Measurements from ENCODE around the gene CREBBP. TPM values are rescaled to one million over a fixed set of nuclear protein-coding genes. Genes with fewer than 3 reads are reported as not detected.

CREBBP gene
- total and polyA plus RNA-seq, 9 of the 15 experiments (the other 6 are each of a cell fraction or from before 2014, with no cell fraction given): 0.70 to 24.8 (median 5.6) TPM

DNA sequence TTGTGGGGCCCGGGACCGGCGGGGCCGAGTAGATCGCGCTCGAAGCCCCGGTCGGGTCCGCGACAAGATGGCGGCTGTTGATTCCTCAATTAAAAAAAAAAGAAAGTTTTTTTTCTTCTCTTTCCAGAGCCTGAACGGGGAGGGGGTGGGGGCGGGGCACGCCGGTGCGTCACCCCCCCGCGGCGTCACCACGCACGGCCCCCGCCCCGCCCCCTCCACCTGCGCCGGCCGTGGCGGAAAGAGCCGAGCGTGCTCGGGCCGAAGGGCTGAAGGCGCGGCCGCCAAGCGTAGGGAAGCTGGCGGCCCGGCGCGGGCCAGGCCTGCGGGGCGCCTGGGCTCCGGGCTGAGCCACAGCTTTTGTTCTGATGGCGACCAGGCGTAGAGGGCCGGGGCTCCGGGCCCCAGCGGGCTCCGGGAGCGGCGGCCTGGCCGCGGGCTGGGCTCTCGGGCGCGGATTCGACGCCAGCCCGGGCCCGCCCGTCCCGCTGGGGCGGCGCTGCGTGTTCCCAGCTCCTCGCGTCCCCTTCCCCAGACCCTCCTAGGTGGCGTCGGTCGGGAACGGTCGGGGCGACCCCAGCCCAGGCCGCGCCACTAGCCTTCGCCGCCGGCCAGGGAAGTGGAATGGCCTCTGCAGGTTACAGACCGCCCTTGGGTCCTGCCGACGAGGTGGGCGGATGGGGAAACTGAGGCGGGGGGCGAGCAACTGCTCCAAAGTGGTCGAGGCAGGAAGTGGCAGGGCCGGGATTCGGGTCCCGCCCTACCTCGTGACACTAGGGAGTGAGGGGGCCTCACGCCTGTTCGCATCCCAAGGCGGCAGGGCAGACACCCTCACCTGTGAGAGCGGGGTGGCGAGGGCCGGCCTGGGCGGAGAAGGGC lies at the start of gene CREBBP (continued):
- TF ChIP-seq, protein P1, sequence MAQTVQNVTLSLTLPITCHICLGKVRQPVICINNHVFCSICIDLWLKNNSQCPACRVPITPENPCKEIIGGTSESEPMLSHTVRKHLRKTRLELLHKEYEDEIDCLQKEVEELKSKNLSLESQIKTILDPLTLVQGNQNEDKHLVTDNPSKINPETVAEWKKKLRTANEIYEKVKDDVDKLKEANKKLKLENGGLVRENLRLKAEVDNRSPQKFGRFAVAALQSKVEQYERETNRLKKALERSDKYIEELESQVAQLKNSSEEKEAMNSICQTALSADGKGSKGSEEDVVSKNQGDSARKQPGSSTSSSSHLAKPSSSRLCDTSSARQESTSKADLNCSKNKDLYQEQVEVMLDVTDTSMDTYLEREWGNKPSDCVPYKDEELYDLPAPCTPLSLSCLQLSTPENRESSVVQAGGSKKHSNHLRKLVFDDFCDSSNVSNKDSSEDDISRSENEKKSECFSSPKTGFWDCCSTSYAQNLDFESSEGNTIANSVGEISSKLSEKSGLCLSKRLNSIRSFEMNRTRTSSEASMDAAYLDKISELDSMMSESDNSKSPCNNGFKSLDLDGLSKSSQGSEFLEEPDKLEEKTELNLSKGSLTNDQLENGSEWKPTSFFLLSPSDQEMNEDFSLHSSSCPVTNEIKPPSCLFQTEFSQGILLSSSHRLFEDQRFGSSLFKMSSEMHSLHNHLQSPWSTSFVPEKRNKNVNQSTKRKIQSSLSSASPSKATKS (CRISPR knock-in tag; IDR thresholded peaks at IDR 0.05): no peak
- no peak for TF ChIP-seq ZC3H11A (IDR thresholded peaks at IDR 0.05; ENCODE audit: low read depth, low read length)
- TF ChIP-seq ZNF780A (CRISPR knock-in tag; IDR thresholded peaks at IDR 0.05): no peak
- TF ChIP-seq, protein P2, sequence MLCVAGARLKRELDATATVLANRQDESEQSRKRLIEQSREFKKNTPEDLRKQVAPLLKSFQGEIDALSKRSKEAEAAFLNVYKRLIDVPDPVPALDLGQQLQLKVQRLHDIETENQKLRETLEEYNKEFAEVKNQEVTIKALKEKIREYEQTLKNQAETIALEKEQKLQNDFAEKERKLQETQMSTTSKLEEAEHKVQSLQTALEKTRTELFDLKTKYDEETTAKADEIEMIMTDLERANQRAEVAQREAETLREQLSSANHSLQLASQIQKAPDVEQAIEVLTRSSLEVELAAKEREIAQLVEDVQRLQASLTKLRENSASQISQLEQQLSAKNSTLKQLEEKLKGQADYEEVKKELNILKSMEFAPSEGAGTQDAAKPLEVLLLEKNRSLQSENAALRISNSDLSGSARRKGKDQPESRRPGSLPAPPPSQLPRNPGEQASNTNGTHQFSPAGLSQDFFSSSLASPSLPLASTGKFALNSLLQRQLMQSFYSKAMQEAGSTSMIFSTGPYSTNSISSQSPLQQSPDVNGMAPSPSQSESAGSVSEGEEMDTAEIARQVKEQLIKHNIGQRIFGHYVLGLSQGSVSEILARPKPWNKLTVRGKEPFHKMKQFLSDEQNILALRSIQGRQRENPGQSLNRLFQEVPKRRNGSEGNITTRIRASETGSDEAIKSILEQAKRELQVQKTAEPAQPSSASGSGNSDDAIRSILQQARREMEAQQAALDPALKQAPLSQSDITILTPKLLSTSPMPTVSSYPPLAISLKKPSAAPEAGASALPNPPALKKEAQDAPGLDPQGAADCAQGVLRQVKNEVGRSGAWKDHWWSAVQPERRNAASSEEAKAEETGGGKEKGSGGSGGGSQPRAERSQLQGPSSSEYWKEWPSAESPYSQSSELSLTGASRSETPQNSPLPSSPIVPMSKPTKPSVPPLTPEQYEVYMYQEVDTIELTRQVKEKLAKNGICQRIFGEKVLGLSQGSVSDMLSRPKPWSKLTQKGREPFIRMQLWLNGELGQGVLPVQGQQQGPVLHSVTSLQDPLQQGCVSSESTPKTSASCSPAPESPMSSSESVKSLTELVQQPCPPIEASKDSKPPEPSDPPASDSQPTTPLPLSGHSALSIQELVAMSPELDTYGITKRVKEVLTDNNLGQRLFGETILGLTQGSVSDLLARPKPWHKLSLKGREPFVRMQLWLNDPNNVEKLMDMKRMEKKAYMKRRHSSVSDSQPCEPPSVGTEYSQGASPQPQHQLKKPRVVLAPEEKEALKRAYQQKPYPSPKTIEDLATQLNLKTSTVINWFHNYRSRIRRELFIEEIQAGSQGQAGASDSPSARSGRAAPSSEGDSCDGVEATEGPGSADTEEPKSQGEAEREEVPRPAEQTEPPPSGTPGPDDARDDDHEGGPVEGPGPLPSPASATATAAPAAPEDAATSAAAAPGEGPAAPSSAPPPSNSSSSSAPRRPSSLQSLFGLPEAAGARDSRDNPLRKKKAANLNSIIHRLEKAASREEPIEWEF (CRISPR knock-in tag; IDR thresholded peaks at IDR 0.05): no peak
- TF ChIP-seq NR2C2 (CRISPR knock-in tag; IDR thresholded peaks at IDR 0.05): no peak
- TF ChIP-seq NR2C2 (tag; IDR thresholded peaks at IDR 0.05): no peak
- TF ChIP-seq, protein P3, sequence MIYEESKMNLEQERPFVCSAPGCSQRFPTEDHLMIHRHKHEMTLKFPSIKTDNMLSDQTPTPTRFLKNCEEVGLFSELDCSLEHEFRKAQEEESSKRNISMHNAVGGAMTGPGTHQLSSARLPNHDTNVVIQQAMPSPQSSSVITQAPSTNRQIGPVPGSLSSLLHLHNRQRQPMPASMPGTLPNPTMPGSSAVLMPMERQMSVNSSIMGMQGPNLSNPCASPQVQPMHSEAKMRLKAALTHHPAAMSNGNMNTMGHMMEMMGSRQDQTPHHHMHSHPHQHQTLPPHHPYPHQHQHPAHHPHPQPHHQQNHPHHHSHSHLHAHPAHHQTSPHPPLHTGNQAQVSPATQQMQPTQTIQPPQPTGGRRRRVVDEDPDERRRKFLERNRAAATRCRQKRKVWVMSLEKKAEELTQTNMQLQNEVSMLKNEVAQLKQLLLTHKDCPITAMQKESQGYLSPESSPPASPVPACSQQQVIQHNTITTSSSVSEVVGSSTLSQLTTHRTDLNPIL (CRISPR knock-in tag; IDR thresholded peaks at IDR 0.05): no peak
- peak; percentile 68 for TF ChIP-seq KDM5B (IDR thresholded peaks at IDR 0.05; ENCODE audit: insufficient replicate concordance, low read depth, low read length)
- TF ChIP-seq, protein P4, sequence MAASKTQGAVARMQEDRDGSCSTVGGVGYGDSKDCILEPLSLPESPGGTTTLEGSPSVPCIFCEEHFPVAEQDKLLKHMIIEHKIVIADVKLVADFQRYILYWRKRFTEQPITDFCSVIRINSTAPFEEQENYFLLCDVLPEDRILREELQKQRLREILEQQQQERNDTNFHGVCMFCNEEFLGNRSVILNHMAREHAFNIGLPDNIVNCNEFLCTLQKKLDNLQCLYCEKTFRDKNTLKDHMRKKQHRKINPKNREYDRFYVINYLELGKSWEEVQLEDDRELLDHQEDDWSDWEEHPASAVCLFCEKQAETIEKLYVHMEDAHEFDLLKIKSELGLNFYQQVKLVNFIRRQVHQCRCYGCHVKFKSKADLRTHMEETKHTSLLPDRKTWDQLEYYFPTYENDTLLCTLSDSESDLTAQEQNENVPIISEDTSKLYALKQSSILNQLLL (CRISPR knock-in tag; IDR thresholded peaks at IDR 0.05; ENCODE audit: borderline replicate concordance): no peak
- no peak for TF ChIP-seq NELFE (IDR thresholded peaks at IDR 0.05; ENCODE audit: insufficient read depth, insufficient read length)
- TF ChIP-seq, protein P5, sequence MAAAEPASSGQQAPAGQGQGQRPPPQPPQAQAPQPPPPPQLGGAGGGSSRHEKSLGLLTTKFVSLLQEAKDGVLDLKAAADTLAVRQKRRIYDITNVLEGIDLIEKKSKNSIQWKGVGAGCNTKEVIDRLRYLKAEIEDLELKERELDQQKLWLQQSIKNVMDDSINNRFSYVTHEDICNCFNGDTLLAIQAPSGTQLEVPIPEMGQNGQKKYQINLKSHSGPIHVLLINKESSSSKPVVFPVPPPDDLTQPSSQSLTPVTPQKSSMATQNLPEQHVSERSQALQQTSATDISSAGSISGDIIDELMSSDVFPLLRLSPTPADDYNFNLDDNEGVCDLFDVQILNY (CRISPR knock-in tag; IDR thresholded peaks at IDR 0.05): no peak
- no peak for TF ChIP-seq FOXK2 (conservative IDR thresholded peaks at IDR 0.05 in 1 of 2, IDR thresholded peaks at IDR 0.05 in 1 of 2; ENCODE audit: low read depth in 2 of 2)
- TF ChIP-seq HMG20A (CRISPR knock-in tag; conservative IDR thresholded peaks at IDR 0.05): no peak
- TF ChIP-seq SIN3A (IDR thresholded peaks at IDR 0.05; ENCODE audit: borderline replicate concordance in 2 of 2, control insufficient read depth in 1 of 2, low read depth in 2 of 2, low read length in 2 of 2): no peak
- TF ChIP-seq PML (IDR thresholded peaks at IDR 0.05; ENCODE audit: low read length): peak; percentile 27; the same call in 1 of the 2 replicates

Data from K562 (cell line).